ENCODE measurements around the gene GPR146. TPM values are rescaled to one million over a fixed set of nuclear protein-coding genes. Genes with fewer than 3 reads are reported as not detected.

GPR146 gene
- total and polyA plus RNA-seq, 2 experiments from 2014 or later: 4.3 to 9.7 TPM

DNA sequence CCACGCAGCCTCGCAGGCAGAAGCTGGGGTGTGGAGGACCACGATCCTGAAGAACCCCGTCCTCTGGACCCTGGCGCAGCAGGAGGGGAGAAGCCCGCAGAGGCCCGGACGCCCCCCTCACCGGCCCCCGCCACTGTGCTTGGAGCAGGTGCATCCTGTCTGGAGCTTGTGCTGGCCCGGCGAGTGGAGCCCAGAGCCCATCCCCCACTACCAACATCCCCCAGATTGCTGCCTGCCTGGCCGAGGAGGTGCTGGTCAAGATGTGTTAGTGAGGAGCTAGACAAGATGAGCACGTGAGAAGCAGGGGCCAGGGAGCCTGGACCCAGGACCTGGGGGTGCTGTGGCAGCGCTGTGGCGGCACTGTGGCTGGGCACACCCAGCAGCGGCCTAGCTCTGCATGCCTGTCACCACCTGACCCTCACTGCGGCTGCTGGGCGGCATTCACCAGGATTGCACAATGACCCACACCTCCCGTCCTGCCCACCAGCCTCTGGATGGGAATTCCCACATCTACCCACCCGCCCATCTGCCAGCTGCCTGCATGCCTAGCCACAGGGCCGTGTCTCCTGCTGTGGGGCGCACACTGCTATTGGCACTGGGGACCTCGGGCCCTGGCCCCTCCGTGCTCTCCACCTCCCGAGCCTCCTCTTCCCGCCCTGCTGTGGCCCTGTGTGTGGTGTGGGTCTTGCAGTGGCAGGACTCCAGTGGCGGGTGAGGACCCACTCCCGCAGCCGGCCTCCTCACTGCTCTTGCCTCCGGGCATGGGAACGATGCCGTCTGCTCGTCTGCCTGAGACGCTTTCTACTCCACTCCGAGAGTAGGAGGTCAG, 11.8 kb downstream of the GPR146 start:
- Histone ChIP-seq H3K4me3 (no peak overlapping the region), H3F3A (ENCODE audit: insufficient read depth) (no peaks in the 10 kb centered on the region), H3K9me3 (ENCODE audit: low read depth) (no peaks in the 10 kb centered on the region), H3K27me3 (replicated peaks; ENCODE audit: insufficient read depth) (no peaks in the 10 kb centered on the region), H3K4me1 (ENCODE audit: insufficient read depth) (no peaks in the 10 kb centered on the region), H3K9ac (no peak overlapping the region), H3K27ac (no peak overlapping the region), H4K20me1 (ENCODE audit: insufficient read depth) (no peaks in the 10 kb centered on the region), H3K36me3 (ENCODE audit: low read depth) (no peaks in the 10 kb centered on the region), H3K9me2 (ENCODE audit: insufficient read depth) (no peaks in the 10 kb centered on the region), H2AFZ (no peak overlapping the region), H3K4me2 (ENCODE audit: unreplicated experiment) (no peak overlapping the region), H3K79me2 (ENCODE audit: insufficient read depth) (no peaks in the 10 kb centered on the region)
- no peak for DNase-seq
- in situ Hi-C loops (cut with MboI): no loop called here
- 94% methylated on average over 34 to 36 of the region's 36 CpGs for WGBS, 2 experiments (ENCODE audit: low coverage in 1 of 2, low lambda C conversion rate in 2 of 2, missing lambda C conversion rate in 2 of 2)
- TF ChIP-seq EZH2phosphoT487 (IDR thresholded peaks at IDR 0.05; ENCODE audit: insufficient read depth, low read depth) (no peak), EZH2 (IDR thresholded peaks at IDR 0.05; ENCODE audit: insufficient read depth, poor library complexity, severe bottlenecking) (no peak)

DNA sequence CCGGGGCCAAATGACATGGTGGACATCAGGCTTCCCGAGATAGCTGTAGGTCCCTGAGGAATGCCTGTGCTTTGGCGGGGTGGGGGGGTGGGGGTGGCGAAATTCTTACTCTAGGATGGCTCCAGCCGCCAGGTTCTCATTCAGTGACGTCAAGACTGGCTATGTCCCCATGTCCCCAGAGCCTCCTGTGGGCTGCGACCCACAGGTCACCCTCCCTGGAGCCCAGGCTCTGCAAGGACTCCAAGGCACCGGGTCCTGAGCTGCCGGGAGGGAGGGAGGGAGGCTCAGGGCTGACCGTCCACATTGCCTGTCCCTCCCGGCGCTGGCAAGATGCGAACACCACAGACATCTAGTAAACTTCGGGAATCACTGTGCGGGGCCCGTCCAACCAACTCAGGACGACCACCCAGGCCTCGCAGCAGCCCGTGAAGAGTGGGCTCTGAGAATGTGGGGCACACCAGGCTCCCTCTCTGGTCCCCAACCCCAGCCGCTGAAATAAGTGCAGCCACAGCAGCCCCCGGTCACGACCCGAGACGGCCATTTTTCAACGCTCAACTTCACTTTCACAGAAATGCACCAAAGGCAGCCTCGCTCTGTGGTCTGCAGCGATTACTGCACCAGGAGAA, 12.6 kb downstream of the GPR146 start:
- in situ Hi-C loops (cut with MboI): no loop called here
- H4K20me1 ChIP-seq (ENCODE audit: insufficient read depth): no peaks in the 10 kb centered on the region
- no peaks in the 10 kb centered on the region for H3K4me1 ChIP-seq (ENCODE audit: insufficient read depth)
- no peaks in the 10 kb centered on the region for H3K9me2 ChIP-seq (ENCODE audit: insufficient read depth)
- no peaks in the 10 kb centered on the region for H3K36me3 ChIP-seq (ENCODE audit: low read depth)
- H2AFZ ChIP-seq: no peak overlapping the region
- no peak overlapping the region for H3K27ac ChIP-seq
- no peak for TF ChIP-seq EZH2phosphoT487 (IDR thresholded peaks at IDR 0.05; ENCODE audit: insufficient read depth, low read depth)
- TF ChIP-seq EZH2 (IDR thresholded peaks at IDR 0.05; ENCODE audit: insufficient read depth, poor library complexity, severe bottlenecking): no peak
- no peak overlapping the region for H3K4me2 ChIP-seq (ENCODE audit: unreplicated experiment)
- no peaks in the 10 kb centered on the region for H3K79me2 ChIP-seq (ENCODE audit: insufficient read depth)
- H3K9ac ChIP-seq: no peak overlapping the region
- WGBS, 2 experiments (ENCODE audit: low coverage in 1 of 2, low lambda C conversion rate in 2 of 2, missing lambda C conversion rate in 2 of 2): 95 to 98% methylated on average over 19 to 27 of the region's 27 CpGs
- no peaks in the 10 kb centered on the region for H3F3A ChIP-seq (ENCODE audit: insufficient read depth)
- no peak for DNase-seq
- H3K27me3 ChIP-seq (replicated peaks; ENCODE audit: insufficient read depth): no peaks in the 10 kb centered on the region
- no peak overlapping the region for H3K4me3 ChIP-seq
- no peaks in the 10 kb centered on the region for H3K9me3 ChIP-seq (ENCODE audit: low read depth)

DNA sequence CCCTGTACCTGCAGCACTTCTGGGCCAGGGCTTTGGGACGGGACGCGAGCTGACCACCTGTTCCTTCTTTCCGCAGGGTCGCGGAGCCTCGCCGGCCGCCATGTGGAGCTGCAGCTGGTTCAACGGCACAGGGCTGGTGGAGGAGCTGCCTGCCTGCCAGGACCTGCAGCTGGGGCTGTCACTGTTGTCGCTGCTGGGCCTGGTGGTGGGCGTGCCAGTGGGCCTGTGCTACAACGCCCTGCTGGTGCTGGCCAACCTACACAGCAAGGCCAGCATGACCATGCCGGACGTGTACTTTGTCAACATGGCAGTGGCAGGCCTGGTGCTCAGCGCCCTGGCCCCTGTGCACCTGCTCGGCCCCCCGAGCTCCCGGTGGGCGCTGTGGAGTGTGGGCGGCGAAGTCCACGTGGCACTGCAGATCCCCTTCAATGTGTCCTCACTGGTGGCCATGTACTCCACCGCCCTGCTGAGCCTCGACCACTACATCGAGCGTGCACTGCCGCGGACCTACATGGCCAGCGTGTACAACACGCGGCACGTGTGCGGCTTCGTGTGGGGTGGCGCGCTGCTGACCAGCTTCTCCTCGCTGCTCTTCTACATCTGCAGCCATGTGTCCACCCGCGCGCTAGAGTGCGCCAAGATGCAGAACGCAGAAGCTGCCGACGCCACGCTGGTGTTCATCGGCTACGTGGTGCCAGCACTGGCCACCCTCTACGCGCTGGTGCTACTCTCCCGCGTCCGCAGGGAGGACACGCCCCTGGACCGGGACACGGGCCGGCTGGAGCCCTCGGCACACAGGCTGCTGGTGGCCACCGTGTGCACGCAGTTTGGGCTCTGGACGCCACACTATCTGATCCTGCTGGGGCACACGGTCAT, 13.3 kb downstream of the GPR146 start:
- H3K27ac ChIP-seq: no peak overlapping the region
- no peak overlapping the region for H3K4me2 ChIP-seq (ENCODE audit: unreplicated experiment)
- WGBS, 2 experiments (ENCODE audit: low coverage in 1 of 2, low lambda C conversion rate in 2 of 2, missing lambda C conversion rate in 2 of 2): 96% methylated on average over 47 to 62 of the region's 62 CpGs
- no peak overlapping the region for H2AFZ ChIP-seq
- H3K79me2 ChIP-seq (ENCODE audit: insufficient read depth): no peaks in the 10 kb centered on the region
- no peaks in the 10 kb centered on the region for H3K4me1 ChIP-seq (ENCODE audit: insufficient read depth)
- H3K9ac ChIP-seq: no peak overlapping the region
- no peaks in the 10 kb centered on the region for H3K9me2 ChIP-seq (ENCODE audit: insufficient read depth)
- H3K4me3 ChIP-seq: no peak overlapping the region
- H3F3A ChIP-seq (ENCODE audit: insufficient read depth): no peaks in the 10 kb centered on the region
- H3K36me3 ChIP-seq (ENCODE audit: low read depth): no peaks in the 10 kb centered on the region
- TF ChIP-seq EZH2phosphoT487 (IDR thresholded peaks at IDR 0.05; ENCODE audit: insufficient read depth, low read depth) (no peak), EZH2 (IDR thresholded peaks at IDR 0.05; ENCODE audit: insufficient read depth, poor library complexity, severe bottlenecking) (no peak)
- H3K9me3 ChIP-seq (ENCODE audit: low read depth): no peaks in the 10 kb centered on the region
- H3K27me3 ChIP-seq (replicated peaks; ENCODE audit: insufficient read depth): no peaks in the 10 kb centered on the region
- in situ Hi-C loops (cut with MboI): no loop called here
- no peak for DNase-seq
- no peaks in the 10 kb centered on the region for H4K20me1 ChIP-seq (ENCODE audit: insufficient read depth)

DNA sequence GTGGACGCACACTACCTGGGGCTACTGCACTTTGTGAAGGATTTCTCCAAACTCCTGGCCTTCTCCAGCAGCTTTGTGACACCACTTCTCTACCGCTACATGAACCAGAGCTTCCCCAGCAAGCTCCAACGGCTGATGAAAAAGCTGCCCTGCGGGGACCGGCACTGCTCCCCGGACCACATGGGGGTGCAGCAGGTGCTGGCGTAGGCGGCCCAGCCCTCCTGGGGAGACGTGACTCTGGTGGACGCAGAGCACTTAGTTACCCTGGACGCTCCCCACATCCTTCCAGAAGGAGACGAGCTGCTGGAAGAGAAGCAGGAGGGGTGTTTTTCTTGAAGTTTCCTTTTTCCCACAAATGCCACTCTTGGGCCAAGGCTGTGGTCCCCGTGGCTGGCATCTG, 14.0 kb downstream of the GPR146 start:
- no peak overlapping the region for H2AFZ ChIP-seq
- H3K9ac ChIP-seq: no peak overlapping the region
- H3K4me1 ChIP-seq (ENCODE audit: insufficient read depth): no peaks in the 10 kb centered on the region
- H3K36me3 ChIP-seq (ENCODE audit: low read depth): no peaks in the 10 kb centered on the region
- H3K4me3 ChIP-seq: no peak overlapping the region
- no peak overlapping the region for H3K4me2 ChIP-seq (ENCODE audit: unreplicated experiment)
- in situ Hi-C loops (cut with MboI): no loop called here
- TF ChIP-seq EZH2phosphoT487 (IDR thresholded peaks at IDR 0.05; ENCODE audit: insufficient read depth, low read depth) (no peak), EZH2 (IDR thresholded peaks at IDR 0.05; ENCODE audit: insufficient read depth, poor library complexity, severe bottlenecking) (no peak)
- DNase-seq: no peak
- no peaks in the 10 kb centered on the region for H3K9me2 ChIP-seq (ENCODE audit: insufficient read depth)
- H3F3A ChIP-seq (ENCODE audit: insufficient read depth): no peaks in the 10 kb centered on the region
- WGBS, 2 experiments (ENCODE audit: low coverage in 1 of 2, low lambda C conversion rate in 2 of 2, missing lambda C conversion rate in 2 of 2): 80 to 84% methylated on average over 13 of the region's 13 CpGs
- no peaks in the 10 kb centered on the region for H3K9me3 ChIP-seq (ENCODE audit: low read depth)
- no peaks in the 10 kb centered on the region for H4K20me1 ChIP-seq (ENCODE audit: insufficient read depth)
- no peak overlapping the region for H3K27ac ChIP-seq
- H3K79me2 ChIP-seq (ENCODE audit: insufficient read depth): no peaks in the 10 kb centered on the region
- H3K27me3 ChIP-seq (replicated peaks; ENCODE audit: insufficient read depth): no peaks in the 10 kb centered on the region

Measured in GM23248 (cell line).